ENCODE measurements around the gene FGD6.

GRCh38 chr12:95169368-95169767 is 47.9 kb downstream of the FGD6 start:
- TF ChIP-seq CTCF (IDR thresholded peaks at IDR 0.05) (no peak), REST (IDR thresholded peaks at IDR 0.05; ENCODE audit: insufficient read depth in 1 of 2, low read depth in 2 of 2, low read length in 1 of 2) (no peak), TCF7L2 (IDR thresholded peaks at IDR 0.05; ENCODE audit: low read depth, low read length) (no peak), SIN3A (IDR thresholded peaks at IDR 0.05; ENCODE audit: borderline replicate concordance, insufficient read depth, low read depth, low read length) (no peak)

All from Panc1 (cell line).